Measurements from ENCODE around the gene RASGEF1C.
"Not testable (repeated sequence)": the region's sequence is repeated elsewhere in the genome, so short reads cannot be mapped to it uniquely, and the experiment has no call there.

Gene RASGEF1C

DNA sequence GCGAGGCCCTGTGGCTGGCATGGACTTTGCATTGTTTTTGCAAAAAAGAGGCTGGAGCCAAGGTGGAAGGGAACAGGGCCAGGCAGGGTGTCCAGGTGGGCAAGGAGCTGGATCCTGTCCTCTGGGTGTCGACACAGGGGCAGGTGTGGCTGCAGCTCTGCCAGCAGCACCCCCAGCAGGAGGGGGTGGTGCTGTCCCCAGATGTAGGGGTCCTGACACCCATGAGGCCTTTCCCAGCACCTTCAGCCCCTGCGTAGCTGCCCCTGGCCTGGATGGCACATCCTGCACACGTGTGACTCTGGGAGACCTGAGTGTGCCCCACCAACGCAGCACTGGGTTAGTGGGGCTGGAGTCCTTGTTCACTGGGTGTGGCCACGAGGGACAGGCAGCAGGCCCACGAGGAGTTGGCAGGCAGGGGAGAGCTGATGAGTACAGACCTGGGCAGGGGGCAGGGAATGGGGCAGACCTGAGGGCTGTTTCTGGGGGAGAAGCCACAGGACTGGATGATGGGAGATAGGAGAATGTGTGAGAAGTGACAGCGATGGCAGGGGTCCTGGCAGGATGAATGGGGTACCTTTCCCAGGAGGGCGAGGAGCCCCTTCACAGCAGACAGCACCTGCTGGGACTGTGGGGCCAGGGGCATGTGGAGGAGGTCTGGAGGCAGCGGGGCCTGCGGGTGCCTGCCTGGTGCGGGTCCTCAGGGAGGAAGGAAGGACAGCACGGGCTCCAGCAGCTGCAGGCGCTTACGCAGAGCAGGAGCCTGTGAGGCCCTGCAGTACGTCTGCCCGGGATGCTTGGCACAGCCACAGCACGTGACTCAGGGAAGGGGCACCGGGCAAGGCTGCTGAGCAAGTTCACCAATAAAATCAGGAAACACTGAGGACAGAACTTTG lies 3.6 kb upstream of the RASGEF1C start:
- no peak for DNase-seq
- in situ Hi-C loops (cut with HindIII; ENCODE audit: low pct_ligation_motif_present, low pct_unique_long_range_greater_than_20kb, low sequenced_read_pairs) = no loop called here

DNA sequence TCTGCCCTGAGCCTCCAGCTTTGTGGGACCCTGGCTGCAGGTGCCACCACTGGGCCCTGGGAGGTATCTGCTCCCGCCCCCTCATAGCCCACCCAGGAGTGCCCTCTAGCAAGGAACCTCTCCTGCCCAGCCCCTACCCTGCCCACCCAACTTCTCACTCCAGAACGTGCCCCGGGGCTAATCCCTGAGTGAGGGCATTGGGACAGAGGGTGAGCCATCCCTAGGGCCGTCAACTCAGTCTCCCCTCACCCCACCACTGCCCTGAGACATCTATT lies 2.7 kb upstream of the RASGEF1C start:
- no peak for DNase-seq
- in situ Hi-C loops (cut with HindIII; ENCODE audit: low pct_ligation_motif_present, low pct_unique_long_range_greater_than_20kb, low sequenced_read_pairs) = no loop called here

DNA sequence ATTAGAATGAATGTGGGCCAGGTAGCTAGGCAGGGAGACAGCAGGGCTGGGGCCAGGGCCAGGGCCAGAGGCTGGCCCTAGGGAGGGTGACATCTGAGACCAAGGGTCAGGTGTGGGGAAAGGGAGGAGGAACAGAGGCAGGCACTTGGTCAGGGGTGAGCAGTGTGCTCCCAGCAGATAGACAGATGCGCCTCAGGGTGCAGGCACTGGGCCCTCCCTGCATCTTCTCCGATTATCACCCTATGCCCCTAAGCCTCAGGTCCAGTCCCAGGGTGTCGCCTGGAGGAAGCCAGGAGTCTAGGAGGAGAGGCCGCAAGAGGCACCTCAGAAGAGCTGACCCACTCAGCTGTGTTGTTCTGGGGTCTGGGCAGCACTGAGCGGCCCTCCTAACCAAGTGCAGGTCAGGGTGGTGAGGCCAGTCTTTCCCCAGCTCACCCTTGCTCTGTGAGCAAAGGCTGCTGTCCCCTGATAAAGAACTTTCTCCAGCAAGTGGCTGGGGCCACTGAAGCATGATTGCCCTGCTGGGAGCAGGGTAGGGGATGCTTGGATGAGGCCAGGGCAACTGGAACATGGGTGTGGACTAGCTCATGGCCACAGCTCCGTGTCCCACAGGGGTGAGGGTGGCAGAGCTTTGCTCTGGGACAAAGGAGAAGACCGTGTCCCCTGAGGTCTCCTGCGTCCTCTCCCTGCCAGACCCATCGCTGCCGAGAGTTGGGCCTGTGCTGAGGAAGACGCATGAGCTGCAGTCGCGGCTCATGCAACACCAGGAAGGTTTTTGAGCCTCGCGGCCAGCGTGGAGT lies 2.1 kb upstream of the RASGEF1C start:
- DNase-seq = no peak
- in situ Hi-C loops (cut with HindIII; ENCODE audit: low pct_ligation_motif_present, low pct_unique_long_range_greater_than_20kb, low sequenced_read_pairs) = no loop called here

DNA sequence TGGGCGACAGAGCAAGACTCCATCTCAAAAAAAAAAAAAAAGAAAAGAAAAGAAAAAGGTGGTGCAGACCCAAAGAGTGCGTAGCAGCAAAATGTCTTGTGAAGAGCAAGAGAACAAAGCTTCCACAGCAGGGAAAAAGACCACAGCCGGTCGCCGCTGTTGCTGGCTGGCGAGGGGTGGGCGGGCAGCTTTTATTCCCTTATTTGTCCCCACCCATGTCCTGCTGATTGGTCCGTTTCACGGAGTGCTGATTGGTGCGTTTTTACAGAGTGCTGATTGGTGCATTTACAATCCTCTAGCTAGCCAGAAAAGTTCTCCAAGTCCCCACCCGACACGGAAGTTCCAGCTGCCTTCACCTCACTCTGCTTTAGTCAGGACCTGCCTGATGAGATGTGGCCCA lies 1.1 kb upstream of the RASGEF1C start:
- DNase-seq; in situ Hi-C loops (cut with HindIII; ENCODE audit: low pct_ligation_motif_present, low pct_unique_long_range_greater_than_20kb, low sequenced_read_pairs): not testable (repeated sequence)

DNA sequence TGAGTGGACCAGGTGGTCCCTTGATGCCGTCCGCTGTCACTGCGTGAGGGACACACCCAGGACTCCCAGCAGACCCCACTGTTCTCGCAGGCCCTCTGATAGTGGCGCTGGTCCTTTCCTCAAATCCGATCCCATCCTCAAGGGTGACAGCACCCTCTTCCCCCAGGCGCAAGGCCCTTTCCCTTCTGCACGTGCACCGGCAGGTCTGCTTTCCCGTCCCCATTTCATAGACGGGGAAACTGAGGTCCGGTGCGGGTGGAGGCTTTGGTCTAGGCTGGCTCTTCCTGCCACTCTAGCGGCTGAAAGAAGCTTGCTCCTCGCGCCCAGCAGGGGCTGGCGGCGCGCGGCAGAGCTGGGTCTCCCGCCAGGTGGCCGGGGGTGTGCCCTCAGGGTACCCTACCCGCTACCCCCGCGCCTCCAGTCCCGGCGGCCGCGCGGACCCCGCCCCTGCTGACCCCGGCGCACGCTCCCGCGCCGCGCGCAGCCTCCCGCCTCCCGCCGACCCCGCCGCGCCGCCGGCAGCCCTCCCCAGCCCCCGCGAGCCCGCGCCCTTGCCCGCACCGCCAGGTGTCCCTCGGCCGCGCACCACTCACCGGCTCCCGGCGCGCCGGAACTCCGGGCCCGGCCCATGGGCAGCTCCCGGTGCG lies 453 bp downstream of the RASGEF1C start:
- peak; percentile 24 for DNase-seq
- in situ Hi-C loops (cut with HindIII; ENCODE audit: low pct_ligation_motif_present, low pct_unique_long_range_greater_than_20kb, low sequenced_read_pairs) = no loop called here

DNA sequence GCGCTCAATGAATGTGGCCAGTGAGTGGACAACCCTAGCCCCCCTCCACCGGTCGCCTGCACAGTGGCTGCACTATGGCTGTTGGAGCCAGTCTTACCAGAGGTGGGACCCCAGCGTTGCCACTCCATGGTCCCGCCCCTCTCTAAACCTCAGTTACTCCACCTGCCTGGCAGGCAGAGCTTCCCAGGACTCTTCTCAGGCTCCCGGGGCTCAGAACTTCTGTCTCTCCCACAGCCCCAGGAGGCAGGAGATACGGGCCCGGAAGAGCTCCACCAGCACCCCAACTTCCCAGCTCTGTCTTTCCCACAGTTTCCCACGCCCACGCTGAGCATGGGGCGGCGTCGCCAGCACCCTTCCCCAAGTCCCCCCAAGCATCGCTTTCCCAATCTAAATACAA lies 975 bp downstream of the RASGEF1C start:
- in situ Hi-C loops (cut with HindIII; ENCODE audit: low pct_ligation_motif_present, low pct_unique_long_range_greater_than_20kb, low sequenced_read_pairs) = no loop called here
- DNase-seq = no peak

DNA sequence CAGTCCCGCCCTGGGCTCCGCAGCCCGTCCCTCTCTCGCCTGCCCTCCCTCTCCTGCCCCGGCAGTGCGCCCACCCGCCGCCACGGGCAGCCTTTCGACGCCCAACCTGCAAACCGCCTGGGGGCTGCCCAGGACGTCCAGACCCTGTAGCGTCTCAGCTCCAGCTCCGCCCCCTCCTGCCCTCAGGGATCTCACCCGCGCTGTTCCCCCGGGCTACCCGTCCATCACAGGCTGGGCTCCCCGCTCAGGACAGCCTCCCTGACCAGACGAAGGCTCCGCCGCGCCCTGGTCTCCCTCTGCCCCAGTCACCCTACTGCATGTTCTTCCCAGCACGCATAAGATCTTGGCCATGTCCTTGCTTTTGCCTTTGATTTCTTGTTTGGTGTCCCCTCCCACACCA lies 1.4 kb downstream of the RASGEF1C start:
- no peak for DNase-seq
- in situ Hi-C loops (cut with HindIII; ENCODE audit: low pct_ligation_motif_present, low pct_unique_long_range_greater_than_20kb, low sequenced_read_pairs) = no loop called here

DNA sequence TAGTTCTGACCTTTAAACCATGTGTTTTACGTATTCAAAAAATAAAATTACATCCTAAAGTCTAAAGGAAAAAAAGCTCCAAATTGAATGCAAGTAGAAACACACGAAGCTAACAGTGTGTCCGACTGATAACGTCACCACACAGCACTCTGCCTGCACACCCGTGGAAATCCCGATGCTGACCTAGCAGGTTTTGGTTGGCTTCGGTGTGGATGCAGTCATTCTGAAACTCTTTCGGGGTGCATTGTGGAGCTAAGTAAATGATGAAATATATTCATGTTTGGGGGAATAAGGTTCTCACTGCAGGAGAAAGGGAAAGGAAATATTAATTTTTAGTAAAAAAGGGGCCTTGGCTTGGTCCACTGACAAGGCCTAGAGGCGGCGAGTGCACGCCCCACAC lies 2.0 kb downstream of the RASGEF1C start:
- in situ Hi-C loops (cut with HindIII; ENCODE audit: low pct_ligation_motif_present, low pct_unique_long_range_greater_than_20kb, low sequenced_read_pairs) = no loop called here
- DNase-seq = no peak

DNA sequence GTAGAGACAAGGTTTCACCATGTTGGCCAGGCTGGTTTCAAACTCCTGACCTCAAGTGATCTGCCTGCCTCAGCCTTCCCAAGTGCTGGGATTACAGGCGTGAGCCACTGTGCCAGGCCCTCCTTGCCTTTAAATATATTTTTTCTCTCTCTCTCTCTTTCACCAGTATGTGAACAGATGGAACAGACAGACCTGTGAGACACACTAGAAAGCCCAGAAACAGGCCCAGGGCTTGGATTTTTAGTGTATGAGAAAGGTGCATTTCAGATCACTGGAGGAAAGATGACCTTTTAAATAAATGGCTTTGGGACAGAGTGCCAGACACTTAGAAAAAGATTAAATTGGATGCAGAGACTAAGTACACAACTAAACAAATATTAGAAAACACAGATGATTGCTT lies 3.1 kb downstream of the RASGEF1C start:
- in situ Hi-C loops (cut with HindIII; ENCODE audit: low pct_ligation_motif_present, low pct_unique_long_range_greater_than_20kb, low sequenced_read_pairs) = no loop called here
- no peak for DNase-seq

DNA sequence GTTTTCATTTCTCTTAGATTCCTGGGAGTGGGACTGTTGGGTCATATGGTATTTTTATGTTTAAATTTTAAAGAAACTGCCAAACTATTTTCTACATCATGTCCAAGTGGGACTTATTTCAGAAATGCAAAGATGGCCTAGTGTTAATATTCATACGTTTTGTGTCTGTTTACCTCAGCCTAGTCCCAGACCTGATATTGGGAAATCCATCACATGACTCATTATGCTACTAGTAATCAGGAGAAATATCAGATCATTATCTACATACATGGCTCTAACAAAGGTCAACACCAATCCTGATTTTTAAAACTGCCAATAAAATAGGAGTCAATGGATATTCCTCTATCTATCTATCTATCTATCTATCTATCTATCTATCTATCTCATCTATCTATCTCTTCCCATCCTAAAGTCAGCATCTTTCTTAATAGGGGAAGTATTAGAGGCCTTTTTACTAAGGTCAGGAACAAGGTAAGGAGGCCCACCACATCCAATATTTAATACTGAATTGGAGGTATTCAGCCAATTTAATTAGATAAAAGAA lies 4.7 kb downstream of the RASGEF1C start:
- in situ Hi-C loops (cut with HindIII; ENCODE audit: low pct_ligation_motif_present, low pct_unique_long_range_greater_than_20kb, low sequenced_read_pairs) = no loop called here
- DNase-seq = no peak

DNA sequence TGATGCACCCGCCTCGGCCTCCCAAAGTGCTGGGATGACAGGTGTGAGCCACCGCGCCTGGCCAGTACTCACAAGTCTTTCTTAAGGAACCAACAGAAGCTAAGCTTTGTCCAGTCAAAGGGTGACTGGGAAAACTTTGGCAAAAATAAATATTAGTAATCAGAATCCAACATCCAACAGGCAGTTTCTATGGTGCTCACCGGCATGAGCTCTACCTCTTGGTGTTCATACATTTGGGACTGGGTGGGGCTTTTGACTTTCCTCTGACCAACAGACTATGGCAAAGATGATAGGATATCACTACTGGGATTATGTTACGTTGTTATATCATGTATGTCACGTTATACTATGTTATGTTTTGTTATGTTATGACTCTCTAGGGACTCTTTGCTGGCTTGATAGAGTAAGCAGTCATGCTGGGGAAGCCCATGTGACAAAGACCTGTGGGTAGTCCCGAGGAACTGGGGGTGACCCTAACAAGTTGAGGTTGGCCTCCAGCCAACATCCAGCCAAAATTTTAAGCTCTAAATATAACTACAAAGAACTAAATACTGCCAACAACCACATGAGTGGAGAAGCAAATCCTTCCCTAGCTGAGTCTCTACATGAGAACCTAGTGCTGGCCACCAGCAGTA lies 6.0 kb downstream of the RASGEF1C start:
- in situ Hi-C loops (cut with HindIII; ENCODE audit: low pct_ligation_motif_present, low pct_unique_long_range_greater_than_20kb, low sequenced_read_pairs) = no loop called here
- no peak for DNase-seq

DNA sequence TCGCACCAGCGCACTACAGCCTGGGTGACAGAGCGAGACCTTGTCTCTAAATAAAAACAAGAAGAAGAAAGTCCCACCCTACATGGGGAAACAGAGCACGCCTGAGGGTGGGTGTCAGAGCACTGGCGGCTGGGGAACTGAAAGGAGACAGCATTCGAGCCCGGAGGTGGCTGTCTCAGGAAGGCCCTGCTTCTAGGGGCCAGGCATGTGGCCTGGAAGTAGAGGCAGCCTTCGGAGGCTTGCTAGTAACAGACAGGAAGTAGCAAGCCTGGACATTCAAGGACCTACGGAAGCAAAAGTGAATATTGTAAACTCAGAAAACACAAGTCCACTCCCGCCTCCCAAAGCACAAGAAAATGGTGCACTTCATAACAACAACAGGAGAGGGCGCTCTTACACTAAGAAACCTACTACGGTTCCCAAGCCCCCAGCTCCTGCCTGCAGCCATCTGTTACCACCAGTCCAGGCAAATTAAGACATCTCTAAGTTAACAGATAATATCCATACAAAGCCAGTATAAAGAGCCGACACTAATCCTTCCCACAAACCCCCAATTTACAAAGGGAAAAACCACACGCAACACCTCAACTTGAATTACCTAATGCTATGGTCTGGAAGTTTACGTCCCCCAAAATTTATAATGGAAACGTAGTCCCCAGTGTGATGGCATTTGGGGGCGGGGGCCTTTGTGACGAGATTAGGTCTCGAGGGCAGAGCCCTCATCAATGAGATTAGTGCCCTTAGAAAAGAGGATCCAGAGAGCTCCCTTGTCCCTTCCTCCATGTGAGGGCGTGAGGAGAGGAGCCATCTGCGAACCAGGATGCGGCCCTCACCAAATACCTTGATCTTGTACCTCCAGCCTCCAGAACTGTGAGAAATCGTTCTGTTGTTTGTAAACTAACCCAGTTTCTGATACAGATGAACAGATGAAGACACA lies 7.7 kb downstream of the RASGEF1C start:
- DNase-seq = peak; percentile 17

DNA sequence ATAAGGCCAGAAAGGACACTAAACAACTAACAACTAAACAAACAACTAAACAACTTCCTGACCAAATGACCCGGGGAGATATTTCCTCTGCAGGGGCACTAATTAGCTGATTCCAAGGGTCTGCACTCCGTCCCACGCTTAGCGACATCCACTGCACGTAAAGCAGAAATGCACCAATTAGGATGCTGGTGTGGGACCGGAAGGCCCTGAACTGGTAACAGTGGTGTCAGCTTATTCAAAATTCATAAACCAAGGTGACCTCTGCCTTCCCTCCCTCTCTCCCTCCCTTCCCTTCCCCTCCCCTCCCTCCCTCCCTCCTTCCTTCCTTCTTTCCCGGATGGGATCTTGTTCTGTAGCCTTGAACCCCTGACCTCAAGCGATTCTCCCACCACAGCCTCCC lies 9.6 kb downstream of the RASGEF1C start:
- in situ Hi-C loops (cut with HindIII; ENCODE audit: low pct_ligation_motif_present, low pct_unique_long_range_greater_than_20kb, low sequenced_read_pairs) = no loop called here
- DNase-seq = no peak

More for the DNA sequence above, 7.7 kb downstream of the RASGEF1C start:
- in situ Hi-C loops (cut with HindIII; ENCODE audit: low pct_ligation_motif_present, low pct_unique_long_range_greater_than_20kb, low sequenced_read_pairs) = no loop called here

DNA sequence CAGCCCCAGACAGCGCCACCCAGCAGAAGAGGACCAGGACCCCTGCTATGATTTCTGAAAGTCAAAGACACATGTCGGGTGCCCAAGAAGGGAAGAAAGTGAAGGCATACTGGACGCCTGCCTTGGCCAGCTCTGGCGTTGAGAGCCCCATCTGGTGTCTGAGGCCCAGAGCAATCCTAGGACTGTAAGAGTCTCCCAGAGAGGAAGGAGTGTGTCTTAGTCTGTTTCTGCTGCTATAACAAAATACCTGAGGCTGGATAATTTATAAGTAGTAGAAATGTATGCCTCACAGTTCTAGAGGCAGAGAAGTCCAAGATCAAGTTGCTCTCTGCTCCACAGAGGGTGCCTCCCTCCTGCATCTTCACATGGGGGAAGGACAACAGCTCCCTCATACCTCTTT lies 10.8 kb downstream of the RASGEF1C start:
- in situ Hi-C loops (cut with HindIII; ENCODE audit: low pct_ligation_motif_present, low pct_unique_long_range_greater_than_20kb, low sequenced_read_pairs) = no loop called here
- DNase-seq = no peak

DNA sequence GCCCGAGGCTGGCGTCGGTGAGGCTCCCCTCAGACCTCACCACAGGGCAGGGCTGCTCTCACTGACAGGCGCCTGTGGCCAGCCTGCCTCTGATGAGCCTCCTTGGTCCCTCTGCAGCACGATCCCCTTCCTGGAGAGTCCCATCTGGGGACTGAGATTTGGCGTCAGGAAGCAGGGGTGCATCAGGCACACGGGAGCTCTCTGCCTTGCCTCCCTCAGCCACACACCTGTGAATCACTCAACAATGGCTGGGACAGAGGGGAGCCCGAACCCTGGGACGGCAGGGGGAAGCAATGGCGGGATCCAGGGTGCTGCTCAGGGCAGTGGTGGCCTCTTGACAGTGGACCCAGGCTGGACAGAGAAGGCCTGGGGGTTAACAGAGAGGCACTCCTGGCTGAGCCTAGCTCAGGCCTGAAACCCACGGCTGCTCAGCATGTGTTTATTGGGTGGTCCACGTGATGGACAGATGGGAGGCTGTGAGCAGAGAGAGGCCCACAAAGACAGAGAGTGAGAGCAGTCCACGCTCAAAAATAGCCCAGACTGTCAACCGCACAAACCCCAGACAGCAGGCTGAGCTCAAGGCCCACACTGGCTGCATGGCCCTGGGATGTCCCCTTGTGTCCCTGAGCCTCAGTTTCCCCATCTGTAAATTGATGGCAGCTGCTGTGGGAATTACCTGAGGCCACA lies 11.9 kb downstream of the RASGEF1C start:
- no peak for DNase-seq
- in situ Hi-C loops (cut with HindIII; ENCODE audit: low pct_ligation_motif_present, low pct_unique_long_range_greater_than_20kb, low sequenced_read_pairs) = no loop called here

DNA sequence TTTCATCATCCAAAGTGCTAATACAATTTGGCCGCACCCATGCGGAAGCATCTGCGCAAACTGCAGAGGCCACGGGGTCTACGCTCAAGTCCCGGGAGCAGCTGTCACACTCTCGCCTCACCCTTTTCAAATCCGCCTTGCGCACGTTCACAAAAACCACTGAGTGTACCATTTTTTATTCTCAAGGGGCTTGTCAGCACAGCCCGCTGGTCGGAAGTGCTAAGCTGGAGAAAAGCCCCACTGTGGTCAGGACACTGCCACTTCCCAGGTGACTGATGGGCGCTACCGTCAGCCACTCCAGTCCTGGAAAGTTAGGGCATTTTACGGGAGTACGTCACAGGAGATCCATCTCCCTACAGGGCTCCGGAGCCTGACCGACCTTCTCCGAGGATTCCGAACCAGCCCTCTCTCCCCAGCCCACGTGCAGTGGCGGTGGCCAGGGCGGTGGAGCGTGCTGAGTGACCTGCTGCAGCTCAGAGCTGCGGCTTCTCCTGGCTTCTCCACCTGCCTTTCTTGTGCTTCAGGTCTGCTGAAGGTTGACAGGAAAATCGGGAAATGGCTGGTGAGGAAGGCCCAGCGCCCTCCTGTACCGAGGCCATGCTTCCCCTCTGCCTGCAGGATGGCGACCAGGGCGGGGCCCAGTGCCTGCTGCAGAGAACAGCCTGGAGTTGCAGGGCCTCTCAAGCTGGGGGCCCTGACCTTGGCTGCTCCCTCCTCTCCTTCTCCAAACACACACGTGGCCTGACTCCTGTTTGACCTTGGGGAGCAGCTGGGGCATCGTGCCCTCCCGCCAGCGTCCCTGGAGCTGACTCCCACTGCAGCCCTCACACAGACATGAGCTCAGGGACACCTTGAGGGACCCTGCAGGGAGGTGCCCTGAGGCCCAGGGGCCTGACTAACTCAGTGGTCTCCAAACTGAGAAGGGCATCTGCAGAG lies 14.3 kb downstream of the RASGEF1C start:
- in situ Hi-C loops (cut with HindIII; ENCODE audit: low pct_ligation_motif_present, low pct_unique_long_range_greater_than_20kb, low sequenced_read_pairs) = no loop called here
- no peak for DNase-seq
